ENCODE measurements around the gene MTCL1. TPM values are rescaled to one million over a fixed set of nuclear protein-coding genes. Genes with fewer than 3 reads are reported as not detected.

The MTCL1 gene
- total and polyA plus RNA-seq, 2 of the 8 experiments (the other 6 are each of a cell fraction or from before 2014, with no cell fraction given) = 16.6 to 60.8 TPM

- TF ChIP-seq SIRT6 (IDR thresholded peaks at IDR 0.05; ENCODE audit: low read length) (no peak), SP4 (IDR thresholded peaks at IDR 0.05; ENCODE audit: low read length) (no peak), SP2 (IDR thresholded peaks at IDR 0.05; ENCODE audit: low read length) (no peak), CREB1 (IDR thresholded peaks at IDR 0.05) (no peak)
Observed at GRCh38 chr18:8835521-8835953, 130.2 kb downstream of the MTCL1 start (continued).
